ENCODE data around the gene IL18BP.
A peak's percentile ranks its signal among the peaks of the same experiment; 100 is the strongest.

The IL18BP gene

DNA sequence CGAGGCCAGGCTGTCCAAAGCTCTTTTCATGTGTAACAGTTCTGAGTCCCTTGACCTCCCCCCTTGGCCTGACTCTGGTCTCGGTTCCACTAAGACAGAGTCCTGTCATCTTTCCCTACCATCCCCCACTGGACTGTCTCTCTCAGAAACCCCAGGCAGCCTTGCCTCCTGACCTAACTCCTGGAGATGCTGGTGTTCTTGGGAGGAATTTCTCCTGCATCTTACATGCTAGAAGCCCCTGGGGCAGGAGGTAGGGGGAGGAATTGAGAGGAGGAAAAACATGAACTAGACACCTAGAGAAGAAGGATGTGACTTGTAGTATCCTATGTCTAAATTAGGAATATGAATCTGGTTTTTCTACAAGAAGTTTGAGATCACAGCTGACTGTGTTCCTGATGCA, 648 bp upstream of the IL18BP start:
- TF ChIP-seq EZH2phosphoT487 (IDR thresholded peaks at IDR 0.05; ENCODE audit: borderline replicate concordance, low read length), result no peak
- TF ChIP-seq, protein P1, sequence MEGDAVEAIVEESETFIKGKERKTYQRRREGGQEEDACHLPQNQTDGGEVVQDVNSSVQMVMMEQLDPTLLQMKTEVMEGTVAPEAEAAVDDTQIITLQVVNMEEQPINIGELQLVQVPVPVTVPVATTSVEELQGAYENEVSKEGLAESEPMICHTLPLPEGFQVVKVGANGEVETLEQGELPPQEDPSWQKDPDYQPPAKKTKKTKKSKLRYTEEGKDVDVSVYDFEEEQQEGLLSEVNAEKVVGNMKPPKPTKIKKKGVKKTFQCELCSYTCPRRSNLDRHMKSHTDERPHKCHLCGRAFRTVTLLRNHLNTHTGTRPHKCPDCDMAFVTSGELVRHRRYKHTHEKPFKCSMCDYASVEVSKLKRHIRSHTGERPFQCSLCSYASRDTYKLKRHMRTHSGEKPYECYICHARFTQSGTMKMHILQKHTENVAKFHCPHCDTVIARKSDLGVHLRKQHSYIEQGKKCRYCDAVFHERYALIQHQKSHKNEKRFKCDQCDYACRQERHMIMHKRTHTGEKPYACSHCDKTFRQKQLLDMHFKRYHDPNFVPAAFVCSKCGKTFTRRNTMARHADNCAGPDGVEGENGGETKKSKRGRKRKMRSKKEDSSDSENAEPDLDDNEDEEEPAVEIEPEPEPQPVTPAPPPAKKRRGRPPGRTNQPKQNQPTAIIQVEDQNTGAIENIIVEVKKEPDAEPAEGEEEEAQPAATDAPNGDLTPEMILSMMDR (IDR thresholded peaks at IDR 0.05; ENCODE audit: low read depth, low read length, poor library complexity, severe bottlenecking), result no peak
- no peaks in the 10 kb centered on the region for H3K27me3 ChIP-seq (ENCODE audit: control insufficient read depth, low read length)
- no peaks in the 10 kb centered on the region for H4K20me1 ChIP-seq (ENCODE audit: control insufficient read depth, insufficient read depth, low read depth, low read length)
- no peaks in the 10 kb centered on the region for H3K9me3 ChIP-seq (ENCODE audit: control insufficient read depth, insufficient read depth, low read length)
- H3F3A ChIP-seq (ENCODE audit: control insufficient read depth, insufficient read depth), result 0 out of 2 replicates have a peak, but pooled peaks cover 4% of the 10 kb centered on the region
- H3K79me2 ChIP-seq (ENCODE audit: control insufficient read depth, low read length), result no peaks in the 10 kb centered on the region
- H3K4me2 ChIP-seq (ENCODE audit: low read length), result peak overlapping the region; percentile 53; the same call in 1 of the 2 replicates
- no peak overlapping the region for H3K27ac ChIP-seq (ENCODE audit: low read depth, low read length)
- no peak overlapping the region for H3K4me3 ChIP-seq (ENCODE audit: low read length)
- no peaks in the 10 kb centered on the region for H3K9me2 ChIP-seq (replicated peaks; ENCODE audit: control insufficient read depth, low read length)
- H3K36me3 ChIP-seq (ENCODE audit: control insufficient read depth, low read length), result peaks cover 20% of the 10 kb centered on the region
- H3K4me1 ChIP-seq (ENCODE audit: control insufficient read depth, low read length), result peaks cover 46% of the 10 kb centered on the region

DNA sequence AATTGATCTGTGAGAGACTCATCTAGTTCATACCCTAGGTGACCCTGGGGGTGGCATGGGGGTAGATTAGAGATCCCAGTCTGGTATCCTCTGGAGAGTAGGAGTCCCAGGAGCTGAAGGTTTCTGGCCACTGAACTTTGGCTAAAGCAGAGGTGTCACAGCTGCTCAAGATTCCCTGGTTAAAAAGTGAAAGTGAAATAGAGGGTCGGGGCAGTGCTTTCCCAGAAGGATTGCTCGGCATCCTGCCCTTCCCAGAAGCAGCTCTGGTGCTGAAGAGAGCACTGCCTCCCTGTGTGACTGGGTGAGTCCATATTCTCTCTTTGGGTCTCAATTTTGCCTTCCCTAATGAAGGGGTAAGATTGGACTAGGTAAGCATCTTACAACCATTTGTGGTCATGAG, 653 bp downstream of the IL18BP start:
- H3K4me1 ChIP-seq (ENCODE audit: control insufficient read depth, low read length), result peaks cover 33% of the 10 kb centered on the region
- H3K27ac ChIP-seq (ENCODE audit: low read depth, low read length), result no peak overlapping the region
- no peaks in the 10 kb centered on the region for H3K27me3 ChIP-seq (ENCODE audit: control insufficient read depth, low read length)
- H3K36me3 ChIP-seq (ENCODE audit: control insufficient read depth, low read length), result peaks cover 30% of the 10 kb centered on the region
- peak overlapping the region; percentile 53; the same call in 1 of the 2 replicates for H3K4me2 ChIP-seq (ENCODE audit: low read length)
- no peak overlapping the region for H3K4me3 ChIP-seq (ENCODE audit: low read length)
- TF ChIP-seq EZH2phosphoT487 (IDR thresholded peaks at IDR 0.05; ENCODE audit: borderline replicate concordance, low read length), result no peak
- TF ChIP-seq, protein P1 (IDR thresholded peaks at IDR 0.05; ENCODE audit: low read depth, low read length, poor library complexity, severe bottlenecking), result no peak
- H3F3A ChIP-seq (ENCODE audit: control insufficient read depth, insufficient read depth), result 0 out of 2 replicates have a peak, but pooled peaks cover 4% of the 10 kb centered on the region
- H3K79me2 ChIP-seq (ENCODE audit: control insufficient read depth, low read length), result no peaks in the 10 kb centered on the region
- H3K9me3 ChIP-seq (ENCODE audit: control insufficient read depth, insufficient read depth, low read length), result no peaks in the 10 kb centered on the region
- no peaks in the 10 kb centered on the region for H3K9me2 ChIP-seq (replicated peaks; ENCODE audit: control insufficient read depth, low read length)
- H4K20me1 ChIP-seq (ENCODE audit: control insufficient read depth, insufficient read depth, low read depth, low read length), result no peaks in the 10 kb centered on the region

GRCh38 chr11:71999798-72000197, 1.1 kb downstream of the IL18BP start:
- Histone ChIP-seq H3K79me2 (ENCODE audit: control insufficient read depth, low read length) (no peaks in the 10 kb centered on the region), H3K4me2 (ENCODE audit: low read length) (no peak overlapping the region), H4K20me1 (ENCODE audit: control insufficient read depth, insufficient read depth, low read depth, low read length) (no peaks in the 10 kb centered on the region), H3K4me3 (ENCODE audit: low read length) (no peak overlapping the region), H3K4me1 (ENCODE audit: control insufficient read depth, low read length) (peaks cover 28% of the 10 kb centered on the region), H3K27ac (ENCODE audit: low read depth, low read length) (no peak overlapping the region), H3K9me2 (replicated peaks; ENCODE audit: control insufficient read depth, low read length) (no peaks in the 10 kb centered on the region), H3K9me3 (ENCODE audit: control insufficient read depth, insufficient read depth, low read length) (no peaks in the 10 kb centered on the region), H3K36me3 (ENCODE audit: control insufficient read depth, low read length) (peaks cover 34% of the 10 kb centered on the region), H3F3A (ENCODE audit: control insufficient read depth, insufficient read depth) (0 out of 2 replicates have a peak, but pooled peaks cover 4% of the 10 kb centered on the region), H3K27me3 (ENCODE audit: control insufficient read depth, low read length) (no peaks in the 10 kb centered on the region)
- TF ChIP-seq, protein P1 (IDR thresholded peaks at IDR 0.05; ENCODE audit: low read depth, low read length, poor library complexity, severe bottlenecking), result no peak
- TF ChIP-seq EZH2phosphoT487 (IDR thresholded peaks at IDR 0.05; ENCODE audit: borderline replicate concordance, low read length), result no peak

Measured in DOHH2 (cell line).